ENCODE results near the gene GPRASP2.

The GPRASP2 gene

GRCh38 chrX:102765217-102765616 lies 53.0 kb downstream of the GPRASP2 start:
- no peak overlapping the region for H3K27ac ChIP-seq
- TF ChIP-seq CTCF (conservative IDR thresholded peaks at IDR 0.05), result no peak

GRCh38 chrX:102765809-102766208 lies 53.6 kb downstream of the GPRASP2 start:
- TF ChIP-seq CTCF (conservative IDR thresholded peaks at IDR 0.05), result no peak
- H3K27ac ChIP-seq, result no peak overlapping the region

GRCh38 chrX:102767287-102767686 lies 55.0 kb downstream of the GPRASP2 start:
- TF ChIP-seq CTCF (conservative IDR thresholded peaks at IDR 0.05), result no peak
- H3K27ac ChIP-seq, result no peak overlapping the region

Data from VCaP (cell line).